GM19239 (cell line): Measurements from ENCODE around the gene PROX1.

ENCODE experiments used
- DNase-seq: peaks from one replicate; pipeline ENCODE4 v3.0.0; 2011; ENCODE audit warnings: low spot score; ENCODE audit not compliant: insufficient read length
- FAIRE-seq: peaks from 2 replicates; lab custom pipeline; 2011; peaks lifted over from hg19 to GRCh38; lab: Jason Lieb, UNC

PROX1 gene

GRCh38 chr1:213977909-213978308 lies 9.9 kb upstream of the PROX1 start:
- DNase-seq: no peak
- no peak for FAIRE-seq

GRCh38 chr1:213979751-213980586 lies 7.8 kb upstream of the PROX1 start:
- FAIRE-seq: no peak
- no peak for DNase-seq

- DNase-seq (no peak), FAIRE-seq (no peak)
Measured at GRCh38 chr1:213980906-213981305, 6.9 kb upstream of the PROX1 start.

GRCh38 chr1:213982289-213982671 lies 5.5 kb upstream of the PROX1 start:
- no peak for FAIRE-seq
- DNase-seq: no peak

- FAIRE-seq: no peak
- DNase-seq: no peak
Measured at GRCh38 chr1:213982672-213983492, 4.9 kb upstream of the PROX1 start.

- DNase-seq: no peak
- no peak for FAIRE-seq
Measured at GRCh38 chr1:213983493-213984386, 4.0 kb upstream of the PROX1 start.

GRCh38 chr1:213984387-213985208 lies 3.2 kb upstream of the PROX1 start:
- DNase-seq: no peak
- FAIRE-seq: no peak

- FAIRE-seq (no peak), DNase-seq (no peak)
Measured at GRCh38 chr1:213985209-213986019, 2.4 kb upstream of the PROX1 start.

GRCh38 chr1:213986020-213986924 lies 1.5 kb upstream of the PROX1 start:
- no peak for FAIRE-seq
- no peak for DNase-seq

GRCh38 chr1:213986925-213987250 lies 885 bp upstream of the PROX1 start:
- FAIRE-seq (no peak), DNase-seq (no peak)

GRCh38 chr1:213987422-213987926 lies 299 bp upstream of the PROX1 start:
- DNase-seq (no peak), FAIRE-seq (no peak)

- no peak for FAIRE-seq
- DNase-seq: no peak
Measured at GRCh38 chr1:213988507-213989001, 781 bp downstream of the PROX1 start.

GRCh38 chr1:213989002-213989855 lies 1.5 kb downstream of the PROX1 start:
- FAIRE-seq: no peak
- DNase-seq: no peak

GRCh38 chr1:213993929-213994328 lies 6.2 kb downstream of the PROX1 start:
- DNase-seq (no peak), FAIRE-seq (no peak)

GRCh38 chr1:213994888-213995287 lies 7.1 kb downstream of the PROX1 start:
- DNase-seq (no peak), FAIRE-seq (no peak)

GRCh38 chr1:213995603-213996002 lies 7.8 kb downstream of the PROX1 start:
- FAIRE-seq (no peak), DNase-seq (no peak)
